Thoracic aorta (tissue), 2 donors: ENCODE data around the gene TRMT2A. TPM values are rescaled to one million over a fixed set of nuclear protein-coding genes. Genes with fewer than 3 reads are reported as not detected.
"Not testable (repeated sequence)": the region's sequence is repeated elsewhere in the genome, so short reads cannot be mapped to it uniquely, and the experiment has no call there.

Experiments used
- ATAC-seq: fragments of 150-250 bp; one replicate; pipeline ENCODE4 v1.8.0; 2017; ENCODE audit warnings: low read depth; ENCODE audit not compliant: insufficient number of reproducible peaks, low FRiP score
- DNase-seq: peaks from one replicate; pipeline ENCODE4 v3.0.0-alpha.2; 2020; ENCODE audit warnings: low spot score
- H3K27ac ChIP-seq, 2 donors: fragments of 200-600 bp; sonication (generic); 1 replicate in 1 of 2; 2 replicates in 1 of 2; pipeline ENCODE4 v1.5.1; 2016; ENCODE audit warnings: mild to moderate bottlenecking in 2 of 2, moderate library complexity in 2 of 2
- H3K27me3 ChIP-seq: fragments of 200-600 bp; sonication (generic); replicated peaks from 2 replicates; pipeline ENCODE4 v1.6.0; 2016; ENCODE audit warnings: mild to moderate bottlenecking; ENCODE audit not compliant: insufficient read depth
- H3K36me3 ChIP-seq: fragments of 200-600 bp; sonication (generic); one replicate; pipeline ENCODE4 v1.5.1; 2016
- H3K4me1 ChIP-seq, 2 donors: fragments of 200-600 bp; sonication (generic); 1 replicate in 1 of 2; 2 replicates in 1 of 2; pipeline versions ENCODE4 v1.5.1 to v1.6.0; 2016; ENCODE audit warnings: low read depth in 2 of 2, mild to moderate bottlenecking in 1 of 2; ENCODE audit not compliant: control insufficient read depth in 1 of 2
- H3K4me3 ChIP-seq: fragments of 200-600 bp; sonication (generic); 2 replicates; pipeline ENCODE4 v1.5.1; 2016; ENCODE audit warnings: mild to moderate bottlenecking
- H3K9me3 ChIP-seq: fragments of 200-600 bp; sonication (generic); 2 replicates; pipeline ENCODE4 v1.5.1; 2016
- CTCF ChIP-seq: fragments of 200-600 bp; sonication (generic); IDR thresholded peaks from one replicate; pipeline ENCODE4 v1.5.1; 2019; ENCODE audit warnings: antibody characterized with exemption
- total RNA-seq, 2 donors: library from RNA; depleted of rRNA; stranded (reverse); fragments of >200 nt; gene quantifications; one replicate each; pipeline versions ENCODE4 v1.1.0 to v1.2.3, GENCODE V29; 2016

TRMT2A gene
- total RNA-seq, 2 donors from 2014 or later: 61.8 to 94.8 TPM

GRCh38 chr22:20068640-20069039 is 48.4 kb downstream of the TRMT2A start:
- no peaks in the 10 kb centered on the region for H3K4me1 ChIP-seq
- H3K27ac ChIP-seq: no peak overlapping the region
- DNase-seq (no peak), ATAC-seq (no peak)
- no peak for TF ChIP-seq CTCF
- no peaks in the 10 kb centered on the region for H3K9me3 ChIP-seq
- H3K36me3 ChIP-seq: peaks cover 15% of the 10 kb centered on the region
- H3K4me3 ChIP-seq: no peak overlapping the region
- no peaks in the 10 kb centered on the region for H3K27me3 ChIP-seq

- H3K4me3 ChIP-seq, H3K27ac ChIP-seq, ATAC-seq, H3K27me3 ChIP-seq, H3K9me3 ChIP-seq, H3K4me1 ChIP-seq, DNase-seq: not testable (repeated sequence)
- H3K36me3 ChIP-seq: peaks cover 26% of the 10 kb centered on the region
Observed at GRCh38 chr22:20067384-20067682, 49.7 kb downstream of the TRMT2A start.

GRCh38 chr22:20066617-20067383 is 50.2 kb downstream of the TRMT2A start:
- no peak for DNase-seq
- H3K27ac ChIP-seq: no peak overlapping the region
- H3K9me3 ChIP-seq: no peaks in the 10 kb centered on the region
- no peak for TF ChIP-seq CTCF
- ATAC-seq: no peak
- no peak overlapping the region for H3K4me3 ChIP-seq
- peaks cover 27% of the 10 kb centered on the region for H3K36me3 ChIP-seq
- no peaks in the 10 kb centered on the region for H3K4me1 ChIP-seq
- no peaks in the 10 kb centered on the region for H3K27me3 ChIP-seq

GRCh38 chr22:20065896-20066616 is 51.0 kb downstream of the TRMT2A start:
- TF ChIP-seq CTCF: no peak
- Histone ChIP-seq H3K36me3 (peaks cover 27% of the 10 kb centered on the region), H3K4me1 (no peaks in the 10 kb centered on the region), H3K9me3 (no peaks in the 10 kb centered on the region), H3K4me3 (no peak overlapping the region), H3K27me3 (no peaks in the 10 kb centered on the region), H3K27ac (no peak overlapping the region)
- no peak for ATAC-seq
- no peak for DNase-seq

GRCh38 chr22:20064545-20065262 is 52.3 kb downstream of the TRMT2A start:
- no peaks in the 10 kb centered on the region for H3K27me3 ChIP-seq
- no peak for TF ChIP-seq CTCF
- no peak for DNase-seq
- no peak overlapping the region for H3K27ac ChIP-seq
- H3K4me1 ChIP-seq: no peaks in the 10 kb centered on the region
- H3K36me3 ChIP-seq: peaks cover 27% of the 10 kb centered on the region
- no peak for ATAC-seq
- no peaks in the 10 kb centered on the region for H3K9me3 ChIP-seq
- H3K4me3 ChIP-seq: no peak overlapping the region
